Panc1 (cell line): ENCODE results near the gene ZNF783.

Source experiments
- CTCF ChIP-seq: fragments of 450-650 bp; IDR thresholded peaks from 2 replicates; pipeline ENCODE4 v1.5.1; 2017; ENCODE audit warnings: mild to moderate bottlenecking
- POLR2AphosphoS5 ChIP-seq: IDR thresholded peaks from 2 replicates; pipeline ENCODE4 v1.6.1; 2012; ENCODE audit warnings: mild to moderate bottlenecking, low read depth, low read length, moderate library complexity

GRCh38 chr7:149240637-149241036, 21.4 kb upstream of the ZNF783 start:
- TF ChIP-seq POLR2AphosphoS5 (no peak), CTCF (no peak)
